Ovary (tissue), 9 donors: ENCODE results near the gene CTBP1. TPM values are rescaled to one million over a fixed set of nuclear protein-coding genes. Genes with fewer than 3 reads are reported as not detected.

Experiments
- DNase-seq, 5 donors: peaks; one replicate each; pipeline ENCODE4 v3.0.0-alpha.2; 2019 to 2020
- H3K27ac ChIP-seq, 2 donors: fragments of 200-600 bp; one replicate each; pipeline versions ENCODE4 v1.5.1 to v1.8.0; 2019 to 2022
- H3K27me3 ChIP-seq: fragments of 200-600 bp; one replicate; pipeline ENCODE4 v1.8.0; 2022
- H3K36me3 ChIP-seq: fragments of 200-600 bp; sonication (generic); one replicate; pipeline ENCODE4 v1.5.1; 2019
- H3K4me1 ChIP-seq: one replicate; pipeline ENCODE4 v1.8.1; 2013; ENCODE audit warnings: mild to moderate bottlenecking, moderate library complexity; ENCODE audit not compliant: insufficient read depth
- H3K4me3 ChIP-seq: fragments of 200-600 bp; sonication (generic); one replicate; pipeline ENCODE4 v1.5.1; 2017
- H3K9me3 ChIP-seq, 2 donors: fragments of 200-600 bp in 1 of 2; sonication (generic) in 1 of 2; one replicate each; pipeline versions ENCODE4 v1.5.1 to v1.8.1; 2013 to 2019; ENCODE audit warnings: mild to moderate bottlenecking in 1 of 2, moderate library complexity in 1 of 2
- CTCF ChIP-seq, 3 donors: fragments of 450-650 bp in 2 of 3; fragments of 200-600 bp in 1 of 3; IDR thresholded peaks; one replicate each; pipeline versions ENCODE4 v1.5.1 to v1.8.0; 2016 to 2022; ENCODE audit warnings: antibody characterized with exemption in 3 of 3, mild to moderate bottlenecking in 1 of 3
- EP300 ChIP-seq: sonication (generic); formaldehyde crosslinking; IDR thresholded peaks from one replicate; pipeline ENCODE4 v1.6.1; 2017; ENCODE audit warnings: antibody characterized with exemption
- POLR2A ChIP-seq: fragments of 450-650 bp; IDR thresholded peaks from one replicate; pipeline ENCODE4 v1.6.1; 2017; ENCODE audit warnings: antibody characterized with exemption, mild to moderate bottlenecking, moderate library complexity
- WGBS, 3 donors: extraction: QIAGEN DNeasy Blood & Tissue Kit in 1 of 3; methylation state at CpG; one replicate each; pipeline versions ENCODE4 v1.1.5 to v1.1.7; 2013 to 2017; 5-methylcytosine and 5-hydroxymethylcytosine counted together
- intact Hi-C, 4 donors: fragments of 100-400 bp; cut with DNase I; formaldehyde crosslinking; loops; one replicate each; pipeline versions ENCODE4 v1.11.0 to v1.15.1; 2022 to 2023
- polyA plus RNA-seq, 2 donors: library from polyadenylated mRNA; stranded (reverse); fragments of 200-250 nt in 1 of 2; fragments of 350-450 nt in 1 of 2; fragmentation: Illumina TruSeq in 1 of 2; extraction: RNeasy Lipid Tissue Mini Kit (QIAGEN cat#74804) in 1 of 2; gene quantifications; one replicate each; pipeline ENCODE4 v1.2.3, GENCODE V29; 2013 to 2014
- total RNA-seq, 7 donors: library from RNA; depleted of rRNA in 2 of 7; stranded (reverse); fragments of >200 nt in 2 of 7; fragmentation: NEBNext Ultra II Directional in 3 of 7; extraction: Animal tissue kit (Norgen Biotek cat#: 25700) in 3 of 7; gene quantifications; one replicate each; pipeline versions ENCODE4 v1.1.0 to v1.2.4, GENCODE V29; 2016 to 2023
- donor health status: DM: no; HTN: no; CAD: no; lungs with moderate emphysema.
- donor health status: DM: no; HTN: no; CAD: no.
- donor health status: Bipolar disorder and iron deficiency.
- donor health status: DM: yes; HTN: yes; CAD: no.
- donor health status: DM: no; HTN: no; CAD: no.
- donor health status: DM: yes; HTN: yes; CAD: no.

CTBP1 gene
- total and polyA plus RNA-seq, 9 donors, result 45.7 to 231 (median 141) TPM

- WGBS, 3 donors, result 95 to 100% (median 95%) methylated on average over 1 of the region's 1 CpG
- DNase-seq, result no peak
- no peaks in the 10 kb centered on the region for H3K36me3 ChIP-seq
- no peak overlapping the region for H3K27ac ChIP-seq
- no peaks in the 10 kb centered on the region for H3K27me3 ChIP-seq
- H3K9me3 ChIP-seq, result no peaks in the 10 kb centered on the region
- H3K4me1 ChIP-seq, result peaks cover 5% of the 10 kb centered on the region
- intact Hi-C loops, result loop anchor here in 1 of 4 donors (10.0 kb wide), 1 partner anchor 165 kb away; the partner anchor contains the start of gene UVSSA
- no peak overlapping the region for H3K4me3 ChIP-seq
- TF ChIP-seq EP300, result no peak
- no peak for TF ChIP-seq CTCF (IDR thresholded peaks at IDR 0.05)
- no peak for TF ChIP-seq POLR2A
Observed at GRCh38 chr4:1179976-1180375, 69.0 kb downstream of the CTBP1 start.

GRCh38 chr4:1179089-1179441 is 69.9 kb downstream of the CTBP1 start:
- DNase-seq, result no peak
- no peak overlapping the region for H3K4me3 ChIP-seq
- TF ChIP-seq POLR2A (no peak), EP300 (no peak)
- H3K27me3 ChIP-seq, result no peaks in the 10 kb centered on the region
- intact Hi-C loops, result loop anchor here in 1 of 4 donors (10.0 kb wide), 1 partner anchor 166 kb away; the partner anchor contains the start of gene UVSSA
- peaks cover 5% of the 10 kb centered on the region for H3K4me1 ChIP-seq
- H3K36me3 ChIP-seq, result no peaks in the 10 kb centered on the region
- H3K9me3 ChIP-seq, result no peaks in the 10 kb centered on the region
- H3K27ac ChIP-seq, result no peak overlapping the region
- 66 to 78% (median 70%) methylated on average over 7 of the region's 7 CpGs for WGBS, 3 donors

- Histone ChIP-seq H3K36me3 (no peaks in the 10 kb centered on the region), H3K9me3 (no peaks in the 10 kb centered on the region), H3K4me1 (peaks cover 6% of the 10 kb centered on the region), H3K27me3 (no peaks in the 10 kb centered on the region), H3K27ac (no peak overlapping the region), H3K4me3 (no peak overlapping the region)
- 88 to 91% (median 90%) methylated on average over 11 of the region's 11 CpGs for WGBS, 3 donors
- no peak for DNase-seq
- intact Hi-C loops, result loop anchor here in 1 of 4 donors (10.0 kb wide), 1 partner anchor 166 kb away; the partner anchor contains the start of gene UVSSA
- TF ChIP-seq POLR2A, result no peak
- no peak for TF ChIP-seq EP300
- TF ChIP-seq CTCF (IDR thresholded peaks at IDR 0.05), result no peak
Observed at GRCh38 chr4:1178300-1179088, 70.4 kb downstream of the CTBP1 start.

GRCh38 chr4:1177274-1178141 is 71.4 kb downstream of the CTBP1 start:
- H3K4me1 ChIP-seq, result peaks cover 10% of the 10 kb centered on the region
- no peaks in the 10 kb centered on the region for H3K36me3 ChIP-seq
- H3K9me3 ChIP-seq, result no peaks in the 10 kb centered on the region
- WGBS, 3 donors, result 83 to 90% (median 84%) methylated on average over 15 to 28 of the region's 28 CpGs
- no peak for DNase-seq
- H3K27ac ChIP-seq, result no peak overlapping the region
- H3K27me3 ChIP-seq, result no peaks in the 10 kb centered on the region
- intact Hi-C loops, result loop anchor here in 1 of 4 donors (10.0 kb wide), 1 partner anchor 167 kb away; the partner anchor contains the start of gene UVSSA
- TF ChIP-seq EP300 (no peak), CTCF (IDR thresholded peaks at IDR 0.05) (no peak), POLR2A (no peak)
- no peak overlapping the region for H3K4me3 ChIP-seq
